Mesendoderm (in vitro differentiated cells): Measurements from ENCODE around the gene EBI3. TPM values are rescaled to one million over a fixed set of nuclear protein-coding genes. Genes with fewer than 3 reads are reported as not detected.
A peak's percentile ranks its signal among the peaks of the same experiment; 100 is the strongest.

ENCODE experiments used
- DNase-seq: peaks from one replicate; pipeline ENCODE4 v3.0.0; 2013
- H2AK5ac ChIP-seq: 2 replicates; pipeline ENCODE4 v1.6.1; 2013; ENCODE audit warnings: low read length, inconsistent platforms
- H2BK120ac ChIP-seq: 2 replicates; pipeline ENCODE4 v1.6.1; 2013; ENCODE audit warnings: low read depth, mild to moderate bottlenecking, low read length, moderate library complexity, mixed read lengths
- H2BK15ac ChIP-seq: replicated peaks from 2 replicates; pipeline ENCODE4 v1.6.1; 2013; ENCODE audit warnings: low read depth, mild to moderate bottlenecking, moderate library complexity
- H2BK5ac ChIP-seq: 2 replicates; pipeline ENCODE4 v1.6.1; 2013; ENCODE audit warnings: low read length, inconsistent platforms
- H3K18ac ChIP-seq: 2 replicates; pipeline ENCODE4 v1.6.1; 2013; ENCODE audit warnings: mild to moderate bottlenecking, low read length, mixed read lengths
- H3K23ac ChIP-seq: one replicate; pipeline ENCODE4 v1.6.1; 2013; ENCODE audit warnings: low read length
- H3K27ac ChIP-seq: 2 replicates; pipeline ENCODE4 v1.5.1; 2013; ENCODE audit warnings: low read depth, mild to moderate bottlenecking, inconsistent platforms, low read length, moderate library complexity
- H3K27me3 ChIP-seq: 2 replicates; pipeline ENCODE4 v1.6.1; 2013; ENCODE audit warnings: low read length, control low read depth, mild to moderate bottlenecking, inconsistent platforms; ENCODE audit not compliant: insufficient read depth, poor library complexity
- H3K36me3 ChIP-seq: 2 replicates; pipeline ENCODE4 v1.6.1; 2013; ENCODE audit warnings: low read length, inconsistent platforms; ENCODE audit not compliant: control insufficient read depth, insufficient read depth
- H3K4ac ChIP-seq: one replicate; pipeline ENCODE4 v1.6.1; 2013; ENCODE audit warnings: low read depth, mild to moderate bottlenecking, low read length, moderate library complexity
- H3K4me1 ChIP-seq: 2 replicates; pipeline ENCODE4 v1.6.1; 2013; ENCODE audit warnings: low read depth, low read length, inconsistent platforms; ENCODE audit not compliant: control insufficient read depth
- H3K4me2 ChIP-seq: 2 replicates; pipeline ENCODE4 v1.6.1; 2013; ENCODE audit warnings: low read length
- H3K4me3 ChIP-seq: 2 replicates; pipeline ENCODE4 v1.5.1; 2013; ENCODE audit warnings: mild to moderate bottlenecking, low read length
- H3K56ac ChIP-seq: one replicate; pipeline ENCODE4 v1.6.1; 2013; ENCODE audit warnings: low read length
- H3K79me1 ChIP-seq: 2 replicates; pipeline ENCODE4 v1.6.1; 2013; ENCODE audit warnings: low read length, inconsistent platforms
- H3K79me2 ChIP-seq: 2 replicates; pipeline ENCODE4 v1.6.1; 2013; ENCODE audit warnings: mild to moderate bottlenecking, low read length; ENCODE audit not compliant: control insufficient read depth, insufficient read depth
- H3K9ac ChIP-seq: 2 replicates; pipeline ENCODE4 v1.6.1; 2013; ENCODE audit warnings: low read length, inconsistent platforms
- H4K5ac ChIP-seq: one replicate; pipeline ENCODE4 v1.6.1; 2013; ENCODE audit warnings: low read length
- H4K8ac ChIP-seq: one replicate; pipeline ENCODE4 v1.6.1; 2013; ENCODE audit warnings: low read depth, mild to moderate bottlenecking, control low read depth, low read length, moderate library complexity
- WGBS: extraction: QIAGEN DNeasy Blood & Tissue Kit; methylation state at CpG from one replicate; pipeline ENCODE4 v1.1.7; 2013; ENCODE audit warnings: low lambda C conversion rate, missing lambda C conversion rate; ENCODE audit not compliant: insufficient coverage; ENCODE audit errors: extremely low coverage; 5-methylcytosine and 5-hydroxymethylcytosine counted together
- polyA plus RNA-seq, 2 experiments: library from polyadenylated mRNA; stranded (reverse); fragments of 200-250 nt; gene quantifications; one replicate each; pipeline ENCODE4 v1.2.3, GENCODE V29; 2013

Gene EBI3
- 0.55 TPM for polyA plus RNA-seq (2013, experiment 1 of 2)
- polyA plus RNA-seq (2013, experiment 2 of 2) = 0.67 TPM

DNA sequence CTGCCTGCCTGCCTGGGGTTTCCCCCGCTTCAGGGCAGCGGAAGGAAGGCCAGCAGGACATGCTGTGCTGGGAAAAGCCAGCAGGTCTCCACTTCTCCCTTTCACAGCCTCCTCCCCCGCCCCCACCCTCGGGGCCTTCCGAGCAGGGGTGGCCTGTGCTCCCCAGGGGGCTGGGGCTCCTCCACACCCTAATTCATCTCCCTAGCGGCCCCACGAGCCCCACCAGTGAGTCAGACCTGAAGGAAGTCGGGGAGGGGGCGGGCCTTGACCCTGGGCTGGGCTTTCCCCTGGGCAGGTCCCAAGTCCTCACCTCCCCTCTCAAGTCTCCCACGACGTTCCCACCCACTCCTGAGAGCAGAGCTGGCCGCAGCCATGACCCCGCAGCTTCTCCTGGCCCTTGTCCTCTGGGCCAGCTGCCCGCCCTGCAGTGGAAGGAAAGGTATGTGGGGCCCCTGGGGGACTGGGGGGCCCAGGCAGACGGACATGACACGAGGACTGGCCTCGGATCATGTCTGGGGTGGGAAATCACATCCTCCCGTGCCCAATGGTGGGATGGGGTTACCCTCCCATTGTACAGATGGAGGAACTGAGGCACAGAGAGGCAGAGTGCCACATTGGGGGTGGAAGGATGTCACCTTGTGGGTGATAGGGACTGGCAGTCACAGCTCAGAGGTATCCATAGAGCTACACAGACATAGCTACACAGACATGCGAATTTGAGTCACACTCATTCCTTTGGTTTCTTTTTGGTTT lies at the start of gene EBI3:
EBI3 (plus strand) TSS at position 345 of the 753 bp plus-strand sequence; CDS start at position 373, 28 bp downstream.
- Histone ChIP-seq H3K9ac (peak within 1 kb of the TSS; percentile 9), H3K27me3 (no peaks in the 10 kb centered on the region), H2BK15ac (no peak within 1 kb of the TSS), H3K4me2 (no peak within 1 kb of the TSS), H3K27ac (no peak within 1 kb of the TSS), H4K8ac (no peak within 1 kb of the TSS), H3K4me1 (no peaks in the 10 kb centered on the region), H2BK5ac (no peak within 1 kb of the TSS), H3K23ac (peak within 1 kb of the TSS; percentile 15), H3K18ac (no peak within 1 kb of the TSS), H2BK120ac (no peak within 1 kb of the TSS), H3K79me1 (no peaks in the 10 kb centered on the region), H4K5ac (no peak within 1 kb of the TSS), H3K4ac (no peak within 1 kb of the TSS), H3K79me2 (no peaks in the 10 kb centered on the region), H3K36me3 (no peaks in the 10 kb centered on the region), H3K56ac (peak within 1 kb of the TSS; percentile 65), H3K4me3 (no peak within 1 kb of the TSS), H2AK5ac (no peak within 1 kb of the TSS)
- WGBS = no CpG with 5 or more reads among the region's 19 CpGs
- DNase-seq = peak; percentile 51

DNA sequence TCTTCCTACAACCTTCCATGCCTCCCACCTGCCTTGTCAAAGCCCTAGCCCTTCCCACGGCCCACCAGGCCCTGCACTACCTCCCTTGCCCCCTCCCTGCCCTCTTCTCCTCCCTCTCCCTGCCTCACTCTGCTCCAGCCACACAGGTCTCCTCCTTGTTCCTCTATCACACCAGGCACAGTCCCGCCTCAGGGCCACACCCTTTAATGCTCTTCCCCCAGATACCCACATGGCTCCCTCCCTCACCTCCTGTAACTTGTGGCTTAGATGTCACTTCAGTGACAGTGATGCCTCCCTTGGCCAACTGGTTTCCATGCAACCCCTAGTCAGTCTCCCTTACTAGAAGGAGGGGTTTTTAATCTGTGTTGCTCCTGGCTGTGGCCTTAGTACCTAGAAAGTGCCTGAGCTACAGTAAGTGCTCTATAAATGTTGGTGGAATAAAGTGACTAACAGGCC lies 48.2 kb upstream of the EBI3 start:
- Histone ChIP-seq H2BK5ac (no peak overlapping the region), H3K4me1 (no peaks in the 10 kb centered on the region), H2AK5ac (no peak overlapping the region), H3K9ac (no peak overlapping the region), H3K4me2 (no peak overlapping the region), H3K4ac (no peak overlapping the region), H3K4me3 (no peak overlapping the region), H3K27me3 (no peaks in the 10 kb centered on the region), H4K5ac (no peak overlapping the region), H2BK15ac (no peak overlapping the region), H4K8ac (no peak overlapping the region), H3K79me2 (no peaks in the 10 kb centered on the region), H3K36me3 (no peaks in the 10 kb centered on the region), H3K23ac (no peak overlapping the region), H2BK120ac (no peak overlapping the region), H3K79me1 (peaks cover 4% of the 10 kb centered on the region), H3K56ac (no peak overlapping the region), H3K18ac (no peak overlapping the region), H3K27ac (no peak overlapping the region)
- WGBS = no CpG with 5 or more reads among the region's 2 CpGs
- no peak for DNase-seq

DNA sequence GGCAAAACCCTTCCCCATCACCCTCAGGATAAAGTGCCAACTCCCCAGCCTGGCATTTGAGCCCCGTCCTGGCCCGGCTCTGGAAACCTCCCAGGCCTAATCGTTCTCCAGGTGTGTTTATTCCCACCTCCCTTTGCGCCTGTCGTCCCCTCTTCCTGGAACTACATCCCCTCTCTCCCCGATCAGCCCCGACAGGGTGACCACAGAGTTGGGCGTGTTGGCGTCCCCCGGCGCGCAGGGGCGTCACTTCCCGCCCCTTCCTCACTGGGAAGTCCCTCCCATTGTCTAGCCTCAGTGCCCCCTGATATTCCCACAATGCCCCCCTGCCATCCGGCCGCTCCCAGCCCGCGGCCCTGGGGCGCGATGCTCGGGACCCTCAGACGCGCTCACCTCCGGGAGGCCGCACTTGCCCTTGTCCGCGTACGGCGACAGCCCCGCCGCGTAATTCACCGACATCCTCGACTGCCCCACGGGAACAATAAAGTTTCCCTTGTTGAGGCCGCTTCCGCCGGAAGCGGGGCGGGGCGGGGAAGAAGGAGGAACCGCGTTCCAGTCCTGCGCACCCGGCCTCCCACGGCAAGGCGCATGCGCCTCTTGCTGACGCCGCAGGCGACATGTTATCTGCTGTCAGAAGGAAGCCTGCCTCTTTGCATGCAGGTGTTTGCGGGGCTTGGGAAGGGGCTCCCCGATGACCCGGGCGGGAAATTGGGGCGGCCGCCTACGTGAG lies 47.1 kb upstream of the EBI3 start, which contains the start of the genes ANKRD24 and SIRT6:
ANKRD24 (plus strand) TSS at position 606 of the 727 bp plus-strand sequence. CDS start 3,737 bp downstream, outside the sequence.
SIRT6 (minus strand) TSS at position 480 of the 727 bp plus-strand sequence; CDS start at position 456, 24 bp downstream.
- Histone ChIP-seq H2BK5ac (no peak within 1 kb of the TSS), H3K27me3 (no peaks in the 10 kb centered on the region), H2BK120ac (no peak within 1 kb of the TSS), H3K4me2 (peak within 1 kb of the TSS; percentile 86), H4K5ac (no peak within 1 kb of the TSS), H3K4ac (no peak within 1 kb of the TSS), H3K79me2 (no peaks in the 10 kb centered on the region), H3K27ac (peak within 1 kb of the TSS; percentile 22), H3K56ac (peak within 1 kb of the TSS; percentile 96), H3K36me3 (no peaks in the 10 kb centered on the region), H3K23ac (no peak within 1 kb of the TSS), H2AK5ac (no peak within 1 kb of the TSS), H3K4me3 (peak within 1 kb of the TSS; percentile 93), H2BK15ac (no peak within 1 kb of the TSS), H3K79me1 (peaks cover 4% of the 10 kb centered on the region), H3K9ac (peak within 1 kb of the TSS; percentile 97), H3K18ac (peak within 1 kb of the TSS; percentile 31), H4K8ac (no peak within 1 kb of the TSS), H3K4me1 (no peaks in the 10 kb centered on the region)
- peak; percentile 97 for DNase-seq
- WGBS = no CpG with 5 or more reads among the region's 58 CpGs

DNA sequence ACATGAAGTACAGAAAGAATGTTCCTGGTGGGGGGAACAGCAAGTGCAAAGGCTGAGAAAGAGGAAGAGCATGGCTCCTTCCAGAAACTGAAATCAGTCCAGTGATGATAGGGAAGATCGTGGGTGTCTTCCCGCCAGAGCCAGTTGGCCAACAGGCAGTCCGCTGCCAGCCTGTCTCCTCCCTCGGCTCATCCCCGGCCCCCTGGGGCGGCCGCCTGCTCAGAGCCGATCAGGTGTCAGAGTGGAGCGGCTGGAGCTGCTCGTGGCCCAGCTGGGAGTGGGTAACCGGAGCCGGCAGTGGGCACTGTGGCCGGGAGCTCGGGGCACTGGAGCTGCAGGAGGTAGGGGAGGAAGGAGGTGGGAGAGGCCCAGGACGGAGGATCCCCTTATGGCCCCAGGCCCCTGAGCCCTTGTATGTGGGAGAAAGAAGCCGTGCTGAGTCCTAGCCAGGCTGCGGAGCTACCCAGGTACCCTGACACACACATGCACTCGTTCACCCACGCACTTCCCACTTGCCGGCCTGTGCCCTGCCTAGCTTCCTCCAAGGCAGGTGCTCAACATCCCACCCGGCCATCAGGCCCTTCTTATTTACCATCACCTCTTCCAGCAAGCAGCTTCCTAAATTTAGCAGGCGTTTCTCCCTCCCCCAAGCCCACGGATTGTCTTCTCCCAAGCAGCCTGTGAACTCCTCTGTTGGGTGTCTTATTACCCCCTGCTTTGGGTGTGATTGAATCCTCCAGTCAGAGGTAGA lies 45.2 kb upstream of the EBI3 start:
- Histone ChIP-seq H3K27ac (no peak overlapping the region), H4K8ac (no peak overlapping the region), H4K5ac (no peak overlapping the region), H3K9ac (no peak overlapping the region), H2AK5ac (no peak overlapping the region), H3K79me2 (no peaks in the 10 kb centered on the region), H3K4me1 (no peaks in the 10 kb centered on the region), H2BK15ac (no peak overlapping the region), H2BK120ac (no peak overlapping the region), H3K18ac (no peak overlapping the region), H2BK5ac (no peak overlapping the region), H3K56ac (no peak overlapping the region), H3K27me3 (no peaks in the 10 kb centered on the region), H3K36me3 (no peaks in the 10 kb centered on the region), H3K4me3 (no peak overlapping the region), H3K4me2 (no peak overlapping the region), H3K23ac (no peak overlapping the region), H3K79me1 (peaks cover 4% of the 10 kb centered on the region), H3K4ac (no peak overlapping the region)
- DNase-seq = no peak
- no CpG with 5 or more reads among the region's 23 CpGs for WGBS

DNA sequence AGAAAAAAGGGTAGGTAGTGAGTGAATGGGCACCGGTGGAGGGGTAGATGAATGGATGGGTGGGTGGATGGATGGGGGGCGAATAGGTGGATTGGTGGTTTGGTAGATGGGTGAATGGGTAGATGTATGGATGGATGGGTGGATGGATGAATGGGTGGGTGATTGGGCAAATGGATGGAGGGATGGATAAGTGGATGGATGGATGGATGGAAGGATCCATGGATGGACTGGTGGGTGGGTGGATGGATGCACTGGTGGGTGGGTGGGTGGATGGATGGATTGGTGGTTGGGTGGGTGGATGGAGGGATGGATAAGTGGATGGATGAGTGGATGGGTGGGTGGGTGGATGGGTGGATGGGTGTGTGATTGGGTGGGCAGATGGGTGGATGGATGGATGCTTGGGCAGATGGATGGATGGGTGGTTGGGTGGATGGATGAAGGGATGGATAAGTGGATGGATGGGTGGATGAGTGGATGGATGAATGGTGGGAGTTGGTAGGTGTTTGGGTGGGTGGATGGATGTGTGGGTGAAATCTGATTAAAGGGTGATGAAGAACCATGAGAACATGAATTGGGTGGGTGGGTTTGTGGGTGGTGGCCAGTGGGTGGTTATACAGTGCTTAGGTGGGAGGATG lies 44.5 kb upstream of the EBI3 start:
- H3K79me2 ChIP-seq = no peaks in the 10 kb centered on the region
- no peak overlapping the region for H3K4me3 ChIP-seq
- no peaks in the 10 kb centered on the region for H3K27me3 ChIP-seq
- WGBS = 100% methylated on average over 1 of the region's 2 CpGs
- no peak overlapping the region for H3K27ac ChIP-seq
- H3K4me1 ChIP-seq = no peaks in the 10 kb centered on the region
- no peak overlapping the region for H3K4ac ChIP-seq
- H3K18ac ChIP-seq = no peak overlapping the region
- no peak overlapping the region for H3K4me2 ChIP-seq
- DNase-seq = no peak
- H3K56ac ChIP-seq = no peak overlapping the region
- peaks cover 4% of the 10 kb centered on the region for H3K79me1 ChIP-seq
- H2BK15ac ChIP-seq = no peak overlapping the region
- no peak overlapping the region for H2BK120ac ChIP-seq
- no peaks in the 10 kb centered on the region for H3K36me3 ChIP-seq
- H3K23ac ChIP-seq = no peak overlapping the region
- H4K8ac ChIP-seq = no peak overlapping the region
- no peak overlapping the region for H2AK5ac ChIP-seq
- no peak overlapping the region for H4K5ac ChIP-seq
- H2BK5ac ChIP-seq = no peak overlapping the region
- H3K9ac ChIP-seq = no peak overlapping the region
